H9 (cell line): ENCODE results near the gene ADAMTSL4. TPM values are rescaled to one million over a fixed set of nuclear protein-coding genes. Genes with fewer than 3 reads are reported as not detected.
"Not testable (repeated sequence)": the region's sequence is repeated elsewhere in the genome, so short reads cannot be mapped to it uniquely, and the experiment has no call there.

Source experiments
- DNase-seq: peaks from one replicate; pipeline ENCODE4 v3.0.0-alpha.2; 2017
- H2AFZ ChIP-seq: one replicate; pipeline ENCODE4 v1.6.1; 2013; ENCODE audit warnings: mild to moderate bottlenecking, low read length, control low read depth, moderate library complexity
- H2AK5ac ChIP-seq: 2 replicates; pipeline ENCODE4 v1.6.1; 2013; ENCODE audit warnings: low read length, control low read depth, mixed read lengths; ENCODE audit not compliant: insufficient read length
- H2BK120ac ChIP-seq: one replicate; pipeline ENCODE4 v1.6.1; 2013; ENCODE audit warnings: low read depth, mild to moderate bottlenecking, low read length, control low read depth, inconsistent platforms; ENCODE audit not compliant: poor library complexity, severe bottlenecking
- H2BK12ac ChIP-seq: 2 replicates; pipeline ENCODE4 v1.6.1; 2013; ENCODE audit warnings: low read length, control low read depth, mixed read lengths, low read depth; ENCODE audit not compliant: insufficient read length
- H2BK15ac ChIP-seq: 2 replicates; pipeline ENCODE4 v1.6.1; 2013; ENCODE audit warnings: low read depth, low read length, control low read depth
- H2BK20ac ChIP-seq: one replicate; pipeline ENCODE4 v1.6.1; 2013; ENCODE audit warnings: low read depth, mild to moderate bottlenecking, low read length, control low read depth, inconsistent platforms; ENCODE audit not compliant: poor library complexity, severe bottlenecking
- H2BK5ac ChIP-seq: 2 replicates; pipeline ENCODE4 v1.6.1; 2013; ENCODE audit warnings: low read length, control low read depth, mixed read lengths; ENCODE audit not compliant: insufficient read length
- H3K14ac ChIP-seq: 2 replicates; pipeline ENCODE4 v1.6.1; 2013; ENCODE audit warnings: low read length, control low read depth; ENCODE audit not compliant: insufficient read depth
- H3K18ac ChIP-seq: 2 replicates; pipeline ENCODE4 v1.6.1; 2013; ENCODE audit warnings: low read depth, mild to moderate bottlenecking, mixed read lengths, low read length, control low read depth; ENCODE audit not compliant: insufficient read length
- H3K23ac ChIP-seq: 2 replicates; pipeline ENCODE4 v1.6.1; 2013; ENCODE audit warnings: low read length, control low read depth, mixed read lengths, low read depth; ENCODE audit not compliant: insufficient read length
- H3K23me2 ChIP-seq: 2 replicates; pipeline ENCODE4 v1.6.1; 2013; ENCODE audit warnings: low read depth, mild to moderate bottlenecking, mixed read lengths, low read length, control low read depth; ENCODE audit not compliant: insufficient read length, poor library complexity, severe bottlenecking
- H3K27ac ChIP-seq: 2 replicates; pipeline ENCODE4 v1.5.1; 2013; ENCODE audit warnings: low read length, control low read depth, mixed read lengths, low read depth; ENCODE audit not compliant: insufficient read length
- H3K27me3 ChIP-seq: 2 replicates; pipeline ENCODE4 v1.6.1; 2013; ENCODE audit warnings: low read length, control low read depth, inconsistent platforms; ENCODE audit not compliant: insufficient read depth
- H3K4ac ChIP-seq: 2 replicates; pipeline ENCODE4 v1.6.1; 2013; ENCODE audit warnings: low read depth, mild to moderate bottlenecking, control low read depth, inconsistent platforms, low read length, moderate library complexity
- H3K4me1 ChIP-seq: 2 replicates; pipeline ENCODE4 v1.6.1; 2013; ENCODE audit warnings: low read length, control low read depth, inconsistent platforms; ENCODE audit not compliant: insufficient read depth
- H3K4me2 ChIP-seq: 2 replicates; pipeline ENCODE4 v1.6.1; 2013; ENCODE audit warnings: low read length, control low read depth, mixed read lengths; ENCODE audit not compliant: insufficient read length, insufficient read depth
- H3K56ac ChIP-seq: 2 replicates; pipeline ENCODE4 v1.6.1; 2013; ENCODE audit warnings: low read depth, mild to moderate bottlenecking, mixed read lengths, low read length, control low read depth; ENCODE audit not compliant: insufficient read length
- H3K79me1 ChIP-seq: 2 replicates; pipeline ENCODE4 v1.6.1; 2013; ENCODE audit warnings: low read depth, mild to moderate bottlenecking, moderate library complexity, low read length, control low read depth, inconsistent platforms; ENCODE audit not compliant: insufficient read depth, poor library complexity, severe bottlenecking
- H3K79me2 ChIP-seq: 2 replicates; pipeline ENCODE4 v1.6.1; 2013; ENCODE audit warnings: low read length, control low read depth, inconsistent platforms; ENCODE audit not compliant: insufficient read depth
- H3K9ac ChIP-seq: 2 replicates; pipeline ENCODE4 v1.6.1; 2013; ENCODE audit warnings: low read length, control low read depth, mixed read lengths; ENCODE audit not compliant: insufficient read length; ENCODE audit errors: extremely low read depth
- H3K9me3 ChIP-seq: one replicate; pipeline ENCODE4 v1.6.1; 2013; ENCODE audit warnings: low read depth, low read length, inconsistent platforms; ENCODE audit not compliant: control insufficient read depth
- H3T11ph ChIP-seq: one replicate; pipeline ENCODE4 v1.6.1; 2013; ENCODE audit warnings: mild to moderate bottlenecking, low read length, control low read depth, inconsistent platforms
- H4K20me1 ChIP-seq: one replicate; pipeline ENCODE4 v1.6.1; 2013; ENCODE audit not compliant: control insufficient read depth, insufficient read length, insufficient read depth
- H4K5ac ChIP-seq: 2 replicates; pipeline ENCODE4 v1.6.1; 2013; ENCODE audit warnings: low read depth, mild to moderate bottlenecking, mixed read lengths, low read length, control low read depth; ENCODE audit not compliant: insufficient read length
- H4K8ac ChIP-seq: replicated peaks from 2 replicates; pipeline ENCODE4 v1.6.1; 2013; ENCODE audit warnings: low read length, control low read depth, mixed read lengths, low read depth; ENCODE audit not compliant: insufficient read length
- H4K91ac ChIP-seq: 2 replicates; pipeline ENCODE4 v1.6.1; 2013; ENCODE audit warnings: low read depth, mild to moderate bottlenecking, moderate library complexity, mixed read lengths, low read length, control low read depth; ENCODE audit not compliant: insufficient read length
- H3K27ac Mint-ChIP-seq, 3 experiments: 2 replicates in 2 of 3; 3 replicates in 1 of 3; pipeline ENCODE4 v1.8.0; 2020 to 2021; ENCODE audit warnings: mixed read lengths in 3 of 3, mild to moderate bottlenecking in 1 of 3, moderate library complexity in 1 of 3
- H3K27me3 Mint-ChIP-seq: 2 replicates; pipeline ENCODE4 v1.8.0; 2021; ENCODE audit warnings: low read depth, mild to moderate bottlenecking, moderate library complexity, mixed read lengths
- H3K36me3 Mint-ChIP-seq, 3 experiments: 2 replicates in 2 of 3; 3 replicates in 1 of 3; pipeline ENCODE4 v1.8.0; 2020 to 2021; ENCODE audit warnings: low read depth in 3 of 3, mixed read lengths in 3 of 3; ENCODE audit not compliant: insufficient read depth in 1 of 3
- H3K4me1 Mint-ChIP-seq, 2 experiments: 2 replicates each; pipeline ENCODE4 v1.8.0; 2020; ENCODE audit warnings: mixed read lengths in 2 of 2
- H3K4me3 Mint-ChIP-seq, 2 experiments: 2 replicates in 1 of 2; 3 replicates in 1 of 2; pipeline ENCODE4 v1.8.0; 2020 to 2021; ENCODE audit warnings: mild to moderate bottlenecking in 2 of 2, mixed read lengths in 2 of 2, moderate library complexity in 1 of 2
- H3K9me3 Mint-ChIP-seq, 2 experiments: 2 replicates in 1 of 2; 3 replicates in 1 of 2; pipeline ENCODE4 v1.8.0; 2020; ENCODE audit warnings: mild to moderate bottlenecking in 2 of 2, mixed read lengths in 2 of 2, moderate library complexity in 1 of 2
- CTCF ChIP-seq: fragments of 200-600 bp; sonication (generic); conservative IDR thresholded peaks from 3 replicates; pipeline ENCODE4 v1.8.0; 2021; ENCODE audit warnings: antibody characterized with exemption, mild to moderate bottlenecking
- WGBS: extraction: QIAGEN DNeasy Blood & Tissue Kit; methylation state at CpG from one replicate; pipeline ENCODE4 v1.1.7; 2013; ENCODE audit warnings: missing lambda C conversion rate, low lambda C conversion rate, mixed read lengths; ENCODE audit not compliant: insufficient read length; ENCODE audit errors: extremely low coverage; 5-methylcytosine and 5-hydroxymethylcytosine counted together
- total RNA-seq: library from RNA; stranded (reverse); gene quantifications from 2 replicates; pipeline ENCODE4 v1.2.1, GENCODE V29; 2021

Gene ADAMTSL4
- total RNA-seq, 1 experiment from 2014 or later: 6.1 TPM

- Histone ChIP-seq H3K9me3 (no peaks in the 10 kb centered on the region), H2BK15ac (no peak overlapping the region), H3K4ac (peak overlapping the region; percentile 32), H4K91ac (no peak overlapping the region), H3K4me1 (peaks cover 4% of the 10 kb centered on the region), H3K14ac (peak overlapping the region; percentile 96; the same call in 1 of the 2 replicates), H3K27ac (peak overlapping the region; percentile 96), H3K23me2 (peaks cover 7% of the 10 kb centered on the region), H4K20me1 (no peaks in the 10 kb centered on the region), H4K5ac (no peak overlapping the region), H3K79me1 (no peaks in the 10 kb centered on the region), H3K9ac (peak overlapping the region; percentile 95), H3K79me2 (peaks cover 30% of the 10 kb centered on the region), H2AK5ac (no peak overlapping the region), H2BK120ac (peak overlapping the region; percentile 97), H4K8ac (no peak overlapping the region), H3K18ac (peak overlapping the region; percentile 95), H3K23ac (no peak overlapping the region), H3K4me2 (peak overlapping the region; percentile 70), H2AFZ (no peak overlapping the region), H2BK12ac (peak overlapping the region; percentile 52), H2BK5ac (no peak overlapping the region), H3K27me3 (no peaks in the 10 kb centered on the region), H3T11ph (peak overlapping the region; percentile 46), H3K56ac (no peak overlapping the region), H2BK20ac (no peak overlapping the region)
- TF ChIP-seq CTCF: no peak
- peaks cover 29 to 38% of the 10 kb centered on the region in 2 experiments for H3K4me1 Mint-ChIP-seq
- H3K36me3 Mint-ChIP-seq: peaks cover 39 to 42% (median 40%) of the 10 kb centered on the region in 3 experiments
- H3K27me3 Mint-ChIP-seq: peaks cover 3% of the 10 kb centered on the region; the same call in 1 of the 2 replicates
- H3K4me3 Mint-ChIP-seq: peak overlapping the region; percentile 90 to 96
- H3K27ac Mint-ChIP-seq: peak overlapping the region; percentile 99 to 100 (median 100)
- no peak for DNase-seq
- H3K9me3 Mint-ChIP-seq: peaks cover 6 to 15% of the 10 kb centered on the region in 2 experiments; a peak in 4 of 5 replicates
- WGBS: no CpG with 5 or more reads among the region's 15 CpGs
Observed at GRCh38 chr1:150579945-150580642, 30.9 kb downstream of the ADAMTSL4 start.

DNA sequence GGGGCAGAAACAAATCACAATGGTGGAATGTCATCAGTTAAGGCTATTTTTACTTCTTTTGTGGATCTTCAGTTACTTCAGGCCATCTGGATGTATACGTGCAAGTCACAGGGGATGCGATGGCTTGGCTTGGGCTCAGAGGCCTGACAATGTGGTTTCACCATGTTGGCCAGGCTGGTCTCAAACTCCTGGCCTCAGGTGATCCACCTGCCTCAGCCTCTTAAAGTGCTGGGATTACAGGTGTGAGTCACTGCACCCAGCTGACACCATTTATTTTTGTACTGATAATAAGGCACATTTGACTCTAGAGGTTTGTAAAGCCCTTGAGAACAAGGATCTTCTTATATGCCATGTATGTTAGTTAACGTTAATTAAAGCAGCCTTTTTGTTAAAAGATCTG lies 31.8 kb downstream of the ADAMTSL4 start:
- not testable (repeated sequence) for H3K27ac ChIP-seq, H2BK12ac ChIP-seq, H4K91ac ChIP-seq, H3K18ac ChIP-seq, H3K4ac ChIP-seq, H2BK15ac ChIP-seq, H2BK120ac ChIP-seq, H2BK20ac ChIP-seq, H3K14ac ChIP-seq, H3K23me2 ChIP-seq, H3K9me3 ChIP-seq, H3K4me1 ChIP-seq, H2BK5ac ChIP-seq, H2AK5ac ChIP-seq, H2AFZ ChIP-seq, H3T11ph ChIP-seq, H3K27me3 ChIP-seq, H3K4me2 ChIP-seq, H3K23ac ChIP-seq, H3K27me3 Mint-ChIP-seq, H4K20me1 ChIP-seq, DNase-seq, H3K56ac ChIP-seq, H3K9ac ChIP-seq, H3K79me1 ChIP-seq, H4K8ac ChIP-seq, H4K5ac ChIP-seq
- H3K27ac Mint-ChIP-seq: peak overlapping the region in 2 of 3 experiments; percentile 99 to 100; a peak in 4 of 7 replicates
- peaks cover 23% of the 10 kb centered on the region for H3K79me2 ChIP-seq
- peaks cover 32 to 36% (median 33%) of the 10 kb centered on the region in 3 experiments for H3K36me3 Mint-ChIP-seq
- no CpG with 5 or more reads among the region's 3 CpGs for WGBS
- H3K9me3 Mint-ChIP-seq: peaks cover 6 to 15% of the 10 kb centered on the region in 2 experiments; a peak in 4 of 5 replicates
- peaks cover 20 to 29% of the 10 kb centered on the region in 2 experiments for H3K4me1 Mint-ChIP-seq
- H3K4me3 Mint-ChIP-seq: peak overlapping the region; percentile 90 to 96
